Fibroblast of the aortic adventitia (primary cell): ENCODE results near the gene PTBP1. TPM values are rescaled to one million over a fixed set of nuclear protein-coding genes. Genes with fewer than 3 reads are reported as not detected.

Experiments
- DNase-seq: peaks from one replicate; pipeline ENCODE4 v3.0.0-alpha.2; 2010; ENCODE audit warnings: low read depth
- H3K4me3 ChIP-seq: 2 replicates; pipeline ENCODE4 v1.5.1; 2011; ENCODE audit warnings: low read depth, mild to moderate bottlenecking, control low read depth, low read length, moderate library complexity
- CTCF ChIP-seq: IDR thresholded peaks from 2 replicates; pipeline ENCODE4 v1.5.1; 2011; ENCODE audit warnings: mild to moderate bottlenecking, low read length, control low read depth, inconsistent platforms; ENCODE audit not compliant: insufficient read depth
- total RNA-seq: library from RNA; depleted of rRNA; stranded (reverse); fragments of >200 nt; gene quantifications from 2 replicates; pipeline ENCODE4 v1.2.3, GENCODE V29; 2012; ENCODE audit warnings: low replicate concordance

PTBP1 gene
- total RNA-seq, 1 donor, result 121 TPM

DNA sequence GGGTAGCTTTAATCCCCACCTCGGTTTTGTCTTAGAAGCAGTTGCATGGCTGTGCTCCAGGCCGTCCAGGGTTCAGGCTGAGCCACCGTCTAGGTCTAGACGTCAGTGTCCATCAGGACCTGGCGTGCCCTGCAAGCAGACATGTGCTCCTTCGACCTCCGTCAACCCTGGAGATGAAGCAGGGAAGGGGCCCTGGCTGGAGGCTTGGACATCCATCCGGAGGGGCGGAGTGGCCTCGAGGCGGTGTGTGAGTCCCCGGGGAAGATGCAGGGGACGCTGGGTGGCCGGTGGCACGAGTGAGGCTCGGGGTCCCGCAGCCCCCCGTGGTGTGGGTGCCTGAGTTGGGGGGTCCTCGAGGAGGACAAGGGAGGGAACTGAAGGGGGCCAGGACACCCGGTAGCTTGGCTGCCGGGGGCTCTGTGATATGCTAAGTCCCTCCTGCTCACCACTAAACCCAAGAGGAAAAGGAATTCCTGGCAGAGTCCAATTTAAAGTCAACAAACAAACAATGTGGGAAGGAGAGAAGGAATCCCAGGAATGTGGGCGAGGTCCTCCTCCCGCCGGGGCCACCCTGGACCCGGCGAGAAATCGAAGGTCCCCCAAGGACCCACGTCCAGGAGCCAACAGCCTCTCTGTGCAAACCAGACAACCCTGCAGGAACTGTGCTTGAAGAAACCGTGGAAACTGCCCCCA is 14.9 kb upstream of the PTBP1 start:
- H3K4me3 ChIP-seq, result peak overlapping the region; percentile 14
- peak; percentile 77 for DNase-seq
- no peak for TF ChIP-seq CTCF

GRCh38 chr19:782878-783668 is 14.2 kb upstream of the PTBP1 start:
- no peak for DNase-seq
- TF ChIP-seq CTCF, result no peak
- peak overlapping the region; percentile 6 for H3K4me3 ChIP-seq

GRCh38 chr19:784541-784940 is 12.7 kb upstream of the PTBP1 start:
- H3K4me3 ChIP-seq, result no peak overlapping the region
- no peak for TF ChIP-seq CTCF
- DNase-seq, result no peak

DNA sequence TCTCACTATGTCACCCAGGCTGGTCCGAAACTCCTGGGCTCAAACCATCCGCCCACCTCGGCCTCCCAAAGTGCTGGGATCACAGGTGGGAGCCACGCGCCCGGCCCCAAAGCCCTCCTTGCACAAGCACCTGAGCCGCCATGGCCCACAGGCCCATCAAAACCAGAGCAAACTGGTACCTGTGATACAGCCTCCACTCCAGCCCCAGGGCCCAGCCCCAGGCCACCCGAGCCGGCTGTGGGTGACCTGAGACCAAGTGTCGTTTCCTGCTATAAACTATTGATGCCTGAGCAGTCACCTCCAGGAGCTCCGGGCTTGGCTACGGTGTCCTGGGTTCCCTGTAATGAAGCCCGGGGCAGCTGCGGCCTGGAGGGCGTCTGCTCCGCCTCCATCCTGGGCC is 9.7 kb upstream of the PTBP1 start:
- no peak overlapping the region for H3K4me3 ChIP-seq
- no peak for DNase-seq
- TF ChIP-seq CTCF, result no peak

DNA sequence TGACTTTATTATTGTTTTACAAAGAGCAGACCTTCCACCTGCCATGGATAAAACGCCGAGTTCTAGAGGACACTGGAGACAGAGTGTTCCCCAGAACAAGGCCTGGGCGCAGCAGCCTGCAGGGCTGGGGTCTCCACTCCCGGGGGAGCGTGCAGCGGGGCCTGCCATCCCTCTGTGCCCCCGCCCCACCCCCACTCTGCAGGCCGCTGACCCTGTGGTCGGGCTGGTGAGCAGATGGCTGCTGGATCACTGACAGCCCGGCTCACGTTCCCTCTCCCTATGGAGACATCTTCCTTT is 8.6 kb upstream of the PTBP1 start:
- H3K4me3 ChIP-seq, result no peak overlapping the region
- DNase-seq, result no peak
- TF ChIP-seq CTCF, result no peak

GRCh38 chr19:788983-789700 is 8.1 kb upstream of the PTBP1 start:
- no peak for TF ChIP-seq CTCF
- H3K4me3 ChIP-seq, result no peak overlapping the region
- no peak for DNase-seq
